ENCODE measurements around the gene CD6.

GRCh38 chr11:61061081-61061826, 89.8 kb downstream of the CD6 start:
- TF ChIP-seq GATA2 (IDR thresholded peaks at IDR 0.05; ENCODE audit: low read depth, low read length) (no peak), GATA3 (IDR thresholded peaks at IDR 0.05; ENCODE audit: low read depth, low read length) (no peak)
